SIG-M5 (cell line): ENCODE results near the gene MARCHF10.

Experiments
- DNase-seq: peaks from one replicate; lab custom pipeline; 2025; lab: John Stamatoyannopoulos, UW

The MARCHF10 gene

GRCh38 chr17:62676231-62676943 lies 131.7 kb downstream of the MARCHF10 start:
- no peak for DNase-seq

DNA sequence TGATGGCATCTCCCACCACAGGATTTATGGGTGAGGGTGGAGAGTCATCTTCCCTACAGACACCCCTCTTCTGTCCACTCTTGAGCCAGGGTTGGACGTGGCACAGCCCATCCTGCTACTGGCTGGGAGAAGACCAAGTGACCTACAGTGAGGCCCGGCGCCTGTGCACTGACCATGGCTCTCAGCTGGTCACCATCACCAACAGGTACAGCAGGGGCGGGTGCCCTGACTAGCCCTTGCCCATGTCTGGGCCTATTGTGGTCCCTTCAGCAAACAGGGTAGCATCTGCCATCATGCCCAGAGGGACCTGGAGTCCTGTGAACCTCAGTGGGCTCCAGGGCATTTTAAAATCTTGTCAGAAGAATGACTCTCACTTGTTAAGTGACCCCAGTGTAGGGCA lies 132.4 kb downstream of the MARCHF10 start:
- no peak for DNase-seq

- DNase-seq = no peak
These were observed 132.9 kb downstream of the MARCHF10 start for GRCh38 chr17:62675260-62675659.

DNA sequence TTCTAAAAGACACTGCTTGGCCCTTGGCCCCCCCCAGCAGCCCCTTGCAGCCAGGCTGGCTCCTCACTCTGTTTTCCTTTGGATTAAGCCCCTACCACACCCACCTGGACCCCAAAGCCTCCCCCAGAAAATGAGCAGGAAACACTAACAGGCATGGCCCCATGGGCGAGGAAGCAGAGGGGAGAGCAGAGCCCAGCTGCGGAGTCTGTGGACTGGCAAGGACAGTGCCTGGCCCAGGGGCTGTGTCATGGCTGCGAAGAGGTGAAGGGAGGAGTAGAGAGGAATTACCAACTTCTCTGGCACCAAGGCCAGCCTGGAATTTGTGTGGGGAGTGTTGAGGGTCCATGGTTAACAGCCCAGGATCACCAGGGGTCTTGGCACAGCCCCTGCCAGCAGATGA lies 133.3 kb downstream of the MARCHF10 start:
- DNase-seq = no peak

DNA sequence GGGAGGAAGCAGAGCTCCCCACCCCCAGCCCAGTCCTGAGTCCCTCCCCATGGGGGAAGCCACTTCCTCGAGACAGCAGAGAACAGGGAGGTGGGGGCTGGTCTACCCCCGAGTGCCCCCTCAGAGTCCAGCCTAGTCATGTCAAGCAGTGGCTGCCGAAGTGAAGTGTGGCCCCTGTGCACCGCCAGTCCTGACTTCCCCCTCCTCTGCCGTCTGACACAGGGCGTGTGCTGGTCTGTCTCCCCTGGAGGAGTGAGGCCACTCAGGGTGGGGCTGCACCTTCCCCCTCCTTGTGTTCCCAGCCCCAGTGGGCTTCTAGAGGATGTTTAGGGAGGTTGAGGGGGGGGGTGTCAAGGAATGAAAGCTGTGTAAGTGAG lies 133.8 kb downstream of the MARCHF10 start:
- no peak for DNase-seq

GRCh38 chr17:62673614-62674362 lies 134.3 kb downstream of the MARCHF10 start:
- no peak for DNase-seq

DNA sequence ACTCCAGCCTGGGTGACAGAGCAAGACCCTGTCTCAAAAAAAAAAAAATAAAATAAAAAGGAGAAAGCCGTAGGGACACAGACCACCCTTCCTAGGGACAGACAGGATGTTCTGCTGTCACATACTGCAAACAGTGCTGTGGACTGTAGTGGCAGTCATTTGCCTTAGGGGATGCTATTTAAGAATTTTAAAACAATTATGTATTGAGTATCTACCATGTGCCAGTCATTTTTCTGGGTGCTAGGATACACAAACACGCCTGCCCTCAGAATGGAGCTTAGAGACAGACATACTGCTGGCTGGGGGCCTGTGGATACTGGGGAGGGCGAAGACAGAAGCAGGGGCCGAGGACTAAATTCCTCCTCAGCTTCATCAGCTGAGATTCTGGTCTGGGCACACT lies 135.2 kb downstream of the MARCHF10 start:
- no peak for DNase-seq

DNA sequence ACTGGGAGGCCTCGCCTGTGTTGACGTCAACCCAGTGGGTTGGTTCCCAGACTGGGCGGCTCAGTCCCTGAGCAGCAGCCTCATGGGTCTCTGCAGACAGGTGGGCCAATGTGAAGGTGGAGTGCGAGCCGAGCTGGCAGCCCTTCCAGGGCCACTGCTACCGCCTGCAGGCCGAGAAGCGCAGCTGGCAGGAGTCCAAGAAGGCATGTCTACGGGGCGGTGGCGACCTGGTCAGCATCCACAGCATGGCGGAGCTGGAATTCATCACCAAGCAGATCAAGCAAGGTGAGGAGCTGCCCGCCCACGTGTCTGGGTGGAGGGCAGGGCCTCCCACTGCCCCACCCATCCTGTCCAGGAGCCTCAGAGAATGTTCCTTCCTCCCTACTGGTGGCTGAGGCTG lies 136.6 kb downstream of the MARCHF10 start:
- DNase-seq = no peak

DNA sequence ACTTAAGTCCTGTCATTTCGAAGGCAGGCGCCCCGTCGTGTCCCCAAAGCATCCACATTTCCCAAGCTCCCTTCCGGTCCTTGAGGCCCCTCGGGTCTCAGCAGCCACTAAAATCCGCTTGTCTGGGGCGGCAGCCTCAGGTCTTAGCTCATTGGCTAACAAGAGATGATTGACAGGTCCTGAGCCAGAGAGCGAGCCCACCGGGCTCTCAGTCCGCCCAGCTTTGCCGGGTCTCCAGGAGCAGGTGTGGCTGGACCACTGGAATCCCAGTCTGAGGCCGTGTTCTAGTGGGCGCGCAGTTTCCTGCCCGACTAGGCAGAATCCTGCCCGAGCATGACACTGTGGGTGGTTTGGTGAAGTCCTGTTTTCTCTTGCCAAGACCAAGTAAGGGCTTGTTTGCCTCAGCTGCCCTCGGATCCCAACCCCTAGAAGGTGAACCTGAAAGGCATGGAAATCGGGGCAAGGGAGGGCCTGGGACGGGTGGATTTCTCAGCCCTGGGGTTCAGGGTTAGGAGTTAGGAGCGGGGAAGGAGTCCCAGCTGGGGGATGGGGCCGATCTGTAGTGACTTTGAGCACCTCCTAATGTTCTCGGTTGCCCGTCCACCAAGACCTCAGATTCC lies 137.8 kb downstream of the MARCHF10 start:
- no peak for DNase-seq

GRCh38 chr17:62668091-62668804 lies 139.9 kb downstream of the MARCHF10 start:
- no peak for DNase-seq

DNA sequence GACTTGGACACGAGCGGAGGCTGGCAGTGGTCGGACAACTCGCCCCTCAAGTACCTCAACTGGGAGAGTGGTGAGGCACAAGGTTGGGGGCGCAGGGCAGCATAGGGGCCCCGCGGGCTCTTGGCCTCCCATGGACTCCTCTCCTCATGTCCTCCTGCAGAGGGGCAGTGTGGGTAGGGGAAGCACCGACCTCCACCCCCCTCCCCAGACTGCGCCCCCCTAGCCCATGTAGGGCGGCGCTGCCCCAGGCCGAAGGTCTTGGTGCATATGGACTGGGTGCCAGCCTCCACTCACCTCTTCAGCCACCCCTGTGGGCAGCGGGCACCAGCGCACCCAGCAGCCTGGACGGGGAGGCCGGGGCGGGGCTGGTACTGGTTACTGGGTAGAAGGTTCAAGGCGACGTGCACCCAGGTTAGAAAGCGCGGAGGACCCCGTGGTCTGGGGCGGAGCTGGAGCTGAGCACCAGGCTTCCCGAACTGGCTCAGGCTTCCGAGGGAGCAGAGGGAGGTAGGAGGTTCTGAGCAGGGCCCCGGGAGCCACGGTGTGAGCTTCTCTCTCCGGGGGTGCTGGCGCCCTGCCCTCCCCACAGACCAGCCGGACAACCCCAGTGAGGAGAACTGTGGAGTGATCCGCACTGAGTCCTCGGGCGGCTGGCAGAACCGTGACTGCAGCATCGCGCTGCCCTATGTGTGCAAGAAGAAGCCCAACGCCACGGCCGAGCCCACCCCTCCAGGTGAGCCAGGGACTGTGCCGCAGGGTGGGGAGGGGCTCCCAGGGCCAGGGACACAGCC lies 141.1 kb downstream of the MARCHF10 start:
- no peak for DNase-seq

- DNase-seq = no peak
These were observed 141.9 kb downstream of the MARCHF10 start for GRCh38 chr17:62666061-62666800.

GRCh38 chr17:62665599-62665998 lies 142.5 kb downstream of the MARCHF10 start:
- no peak for DNase-seq

- DNase-seq = no peak
These were observed 143.6 kb downstream of the MARCHF10 start for GRCh38 chr17:62664336-62665120.

DNA sequence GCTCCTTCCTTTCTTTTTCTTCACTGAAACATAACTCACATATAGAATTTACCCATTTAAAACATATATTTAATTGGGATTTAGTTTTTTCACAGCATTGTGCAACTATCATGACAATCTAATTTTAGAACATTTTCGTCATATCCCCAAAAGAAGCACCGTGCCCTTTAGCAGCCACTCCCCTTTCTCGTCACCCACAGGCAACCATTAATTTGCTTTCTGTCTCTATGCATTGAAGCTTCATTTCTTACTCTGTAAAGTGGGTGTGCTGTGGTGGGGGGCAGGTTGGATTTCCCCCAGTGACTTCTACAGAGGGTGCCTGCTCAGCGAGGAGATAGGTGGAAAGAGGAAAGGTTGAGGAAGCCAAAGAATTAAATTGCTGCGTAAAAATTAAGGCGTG lies 144.8 kb downstream of the MARCHF10 start:
- no peak for DNase-seq

DNA sequence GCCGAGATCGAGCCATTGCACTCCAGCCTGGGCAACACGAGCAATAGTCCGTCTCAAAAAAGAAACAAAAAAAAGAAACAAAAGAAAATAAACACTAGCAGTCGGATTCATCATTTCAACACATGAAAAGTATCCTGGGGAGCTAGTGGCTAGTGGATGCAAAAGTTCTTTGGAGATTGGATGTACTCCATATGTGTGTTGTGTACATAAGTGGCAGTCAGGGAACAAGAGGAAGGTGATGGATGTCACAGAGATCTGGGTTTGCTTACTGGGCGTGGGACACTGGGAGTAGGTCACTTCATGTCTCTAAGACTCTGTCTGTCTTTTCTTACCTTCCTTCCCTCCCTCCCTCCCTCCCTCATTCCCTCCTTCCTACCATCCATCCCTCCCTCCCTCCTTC lies 145.3 kb downstream of the MARCHF10 start:
- no peak for DNase-seq

DNA sequence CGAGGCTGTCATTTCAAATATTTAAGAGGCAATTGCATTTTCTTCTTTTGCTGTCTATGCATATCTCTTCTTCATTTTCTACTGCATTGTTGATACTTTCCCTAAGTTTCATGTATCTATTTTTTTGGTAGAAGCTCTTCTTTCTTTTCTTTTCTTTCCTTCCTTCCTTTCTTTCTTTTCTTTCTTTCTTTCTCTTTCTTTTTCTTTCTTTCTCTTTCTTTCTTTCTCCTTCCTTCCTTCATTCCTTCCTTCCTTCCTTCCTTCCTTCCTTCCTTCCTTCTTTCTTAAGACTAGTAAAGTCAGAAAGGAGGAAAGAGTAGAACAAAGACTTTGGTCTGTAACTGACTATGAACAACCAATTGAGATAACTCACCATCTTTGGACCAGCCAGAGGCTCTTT lies 146.8 kb downstream of the MARCHF10 start:
- no peak for DNase-seq

- no peak for DNase-seq
These were observed 147.4 kb downstream of the MARCHF10 start for GRCh38 chr17:62660629-62661118.

DNA sequence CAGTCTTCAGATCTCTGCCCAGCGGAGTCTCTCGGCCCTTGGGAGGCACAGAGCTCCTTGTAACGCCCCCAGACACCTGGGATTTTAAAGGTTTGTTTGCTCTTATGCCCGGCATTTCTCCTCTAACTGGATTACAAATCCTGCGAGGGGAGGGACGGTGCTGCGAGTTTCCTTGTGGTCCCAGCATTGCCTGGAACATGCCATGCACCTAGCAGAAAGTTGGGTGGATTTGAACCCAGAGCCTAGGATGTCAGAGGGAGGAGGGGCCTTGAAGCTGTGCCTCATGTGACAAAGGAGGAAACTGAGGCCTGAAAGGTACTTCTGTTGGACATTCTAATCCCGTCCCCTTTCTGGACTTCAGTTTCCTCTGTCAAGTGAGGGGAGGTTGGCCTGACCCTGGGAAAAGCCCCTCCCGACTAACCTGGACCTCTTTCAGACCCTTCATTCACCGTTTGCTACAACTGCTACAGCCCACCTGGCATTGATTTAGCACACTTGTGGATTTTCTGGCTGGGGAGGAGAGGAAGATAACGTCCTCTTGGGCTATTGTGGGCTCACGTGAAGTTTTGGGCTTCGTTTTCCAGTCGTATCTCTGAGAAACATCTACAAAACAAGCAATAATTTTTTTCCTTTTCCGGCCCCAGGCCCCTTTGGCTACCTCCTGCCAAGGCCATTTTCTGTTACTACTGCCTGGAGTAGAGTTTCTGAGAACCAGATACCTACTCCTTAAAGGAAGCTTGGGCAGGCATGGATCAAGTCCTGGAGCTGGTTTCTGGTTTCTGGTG lies 149.8 kb downstream of the MARCHF10 start:
- DNase-seq = no peak
